Measurements from ENCODE around the gene UVRAG.

Gene UVRAG

DNA sequence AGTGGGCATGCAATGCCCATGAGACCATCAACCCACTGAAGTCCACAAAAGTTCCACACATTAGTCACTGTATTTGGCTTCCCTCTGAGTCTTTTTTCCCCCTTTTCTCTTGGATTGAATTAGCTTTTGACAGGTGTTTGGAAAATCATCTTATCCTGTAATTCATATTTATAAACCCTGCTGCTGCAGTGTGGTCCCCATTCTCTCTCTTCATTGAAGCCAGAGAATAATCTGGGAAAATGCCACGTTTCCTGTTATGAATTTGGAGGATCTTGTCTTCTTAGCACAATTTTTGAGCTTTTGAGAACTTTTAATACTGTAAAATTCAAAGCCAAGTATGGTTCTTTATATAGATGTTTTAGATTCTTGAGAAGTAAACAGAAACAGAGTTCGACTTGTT, 84.8 kb downstream of the UVRAG start:
- Histone ChIP-seq H4K91ac (ENCODE audit: low read length) (no peak overlapping the region), H3K14ac (ENCODE audit: low read length in 2 of 2) (no peak overlapping the region), H3K4me1 (ENCODE audit: control insufficient read depth, insufficient read depth, low read depth, low read length) (no peaks in the 10 kb centered on the region), H2BK5ac (ENCODE audit: low read depth, low read length, poor library complexity, severe bottlenecking) (no peak overlapping the region), H3K4ac (ENCODE audit: low read depth in 1 of 2, low read length in 2 of 2) (no peak overlapping the region), H3K4me2 (ENCODE audit: low read length, poor library complexity, severe bottlenecking) (no peak overlapping the region), H2BK15ac (ENCODE audit: low read depth, poor library complexity, severe bottlenecking) (no peak overlapping the region), H3K79me1 (replicated peaks; ENCODE audit: low read length, poor library complexity, severe bottlenecking) (peaks cover 7% of the 10 kb centered on the region), H3K36me3 (ENCODE audit: control insufficient read depth in 1 of 2, insufficient read depth in 2 of 2, low read depth in 1 of 2, low read length in 2 of 2) (no peaks in the 10 kb centered on the region), H4K8ac (ENCODE audit: low read length) (no peak overlapping the region), H2BK120ac (ENCODE audit: low read depth, low read length) (no peak overlapping the region), H3K9ac (ENCODE audit: low read length) (no peak overlapping the region), H3K9me3 (ENCODE audit: control insufficient read depth, low read length) (no peaks in the 10 kb centered on the region), H3K4me3 (ENCODE audit: insufficient read depth in 1 of 2, low read depth in 1 of 2, low read length in 2 of 2) (no peak overlapping the region), H3K18ac (ENCODE audit: low read depth in 1 of 2, low read length in 2 of 2) (no peak overlapping the region), H3K27me3 (ENCODE audit: control insufficient read depth in 1 of 2, insufficient read depth in 1 of 2, low read length in 2 of 2) (no peaks in the 10 kb centered on the region), H3K27ac (ENCODE audit: low read length, poor library complexity, severe bottlenecking) (no peak overlapping the region), H3K23ac (ENCODE audit: low read length in 2 of 2) (no peak overlapping the region), H2BK12ac (ENCODE audit: low read length in 2 of 2) (no peak overlapping the region), H2AK5ac (ENCODE audit: low read length, severe bottlenecking) (no peak overlapping the region), H2AFZ (ENCODE audit: low read depth, low read length) (no peak overlapping the region)
- DNase-seq = no peak
- 88% methylated on average over 2 of the region's 2 CpGs for WGBS

DNA sequence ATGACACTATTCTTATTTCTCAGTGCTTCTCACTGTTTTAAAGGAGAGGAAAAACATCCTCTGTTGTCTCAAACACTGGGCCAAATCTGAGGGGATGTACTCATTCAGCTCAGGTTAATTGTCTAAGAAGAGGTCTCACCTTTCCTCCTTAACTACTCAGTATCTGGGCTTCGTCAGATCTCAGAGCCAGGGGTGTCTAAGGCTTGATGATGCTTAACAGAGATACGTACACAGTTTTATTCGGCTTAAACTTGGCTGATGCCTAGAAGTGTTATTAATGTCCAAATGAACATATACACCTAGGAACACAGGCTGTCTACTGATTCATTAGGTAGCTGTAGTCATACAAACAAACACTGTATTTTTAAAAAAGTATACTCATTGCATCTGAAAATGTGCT, 85.8 kb downstream of the UVRAG start:
- H3K4me2 ChIP-seq (ENCODE audit: low read length, poor library complexity, severe bottlenecking) = no peak overlapping the region
- H3K4me3 ChIP-seq (ENCODE audit: insufficient read depth in 1 of 2, low read depth in 1 of 2, low read length in 2 of 2) = no peak overlapping the region
- no peaks in the 10 kb centered on the region for H3K9me3 ChIP-seq (ENCODE audit: control insufficient read depth, low read length)
- no peaks in the 10 kb centered on the region for H3K27me3 ChIP-seq (ENCODE audit: control insufficient read depth in 1 of 2, insufficient read depth in 1 of 2, low read length in 2 of 2)
- no peak overlapping the region for H2BK15ac ChIP-seq (ENCODE audit: low read depth, poor library complexity, severe bottlenecking)
- H2AFZ ChIP-seq (ENCODE audit: low read depth, low read length) = no peak overlapping the region
- no peak overlapping the region for H3K23ac ChIP-seq (ENCODE audit: low read length in 2 of 2)
- no peak overlapping the region for H3K9ac ChIP-seq (ENCODE audit: low read length)
- H2BK5ac ChIP-seq (ENCODE audit: low read depth, low read length, poor library complexity, severe bottlenecking) = no peak overlapping the region
- H3K79me1 ChIP-seq (replicated peaks; ENCODE audit: low read length, poor library complexity, severe bottlenecking) = peaks cover 7% of the 10 kb centered on the region
- H4K8ac ChIP-seq (ENCODE audit: low read length) = no peak overlapping the region
- H2BK120ac ChIP-seq (ENCODE audit: low read depth, low read length) = no peak overlapping the region
- no peak overlapping the region for H3K14ac ChIP-seq (ENCODE audit: low read length in 2 of 2)
- H3K4ac ChIP-seq (ENCODE audit: low read depth in 1 of 2, low read length in 2 of 2) = no peak overlapping the region
- H2AK5ac ChIP-seq (ENCODE audit: low read length, severe bottlenecking) = no peak overlapping the region
- H4K91ac ChIP-seq (ENCODE audit: low read length) = no peak overlapping the region
- no peak overlapping the region for H3K27ac ChIP-seq (ENCODE audit: low read length, poor library complexity, severe bottlenecking)
- H3K18ac ChIP-seq (ENCODE audit: low read depth in 1 of 2, low read length in 2 of 2) = no peak overlapping the region
- H3K4me1 ChIP-seq (ENCODE audit: control insufficient read depth, insufficient read depth, low read depth, low read length) = no peaks in the 10 kb centered on the region
- H3K36me3 ChIP-seq (ENCODE audit: control insufficient read depth in 1 of 2, insufficient read depth in 2 of 2, low read depth in 1 of 2, low read length in 2 of 2) = no peaks in the 10 kb centered on the region
- WGBS = 100% methylated on average over 2 of the region's 3 CpGs
- DNase-seq = no peak
- no peak overlapping the region for H2BK12ac ChIP-seq (ENCODE audit: low read length in 2 of 2)

DNA sequence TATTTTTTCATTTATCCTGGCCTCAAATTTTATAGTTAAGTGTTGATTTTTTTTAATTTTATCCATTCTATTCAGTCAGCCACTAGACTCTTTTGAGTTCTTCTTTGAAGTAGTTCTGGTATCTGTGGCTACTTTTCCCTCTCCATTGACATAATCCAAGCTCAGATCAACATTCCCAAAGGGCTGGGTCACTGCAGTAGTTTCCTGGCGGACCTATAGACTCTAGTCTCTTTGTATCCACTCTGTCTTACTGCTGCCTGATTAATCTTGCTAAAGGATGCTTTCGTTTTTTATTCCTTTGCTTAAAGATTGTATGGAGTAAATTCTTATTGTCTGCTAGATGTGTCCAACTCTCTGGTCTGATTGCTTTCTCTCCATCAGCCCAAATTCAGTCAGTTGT, 87.6 kb downstream of the UVRAG start:
- Histone ChIP-seq H2AFZ (ENCODE audit: low read depth, low read length) (no peak overlapping the region), H3K4ac (ENCODE audit: low read depth in 1 of 2, low read length in 2 of 2) (no peak overlapping the region)

DNA sequence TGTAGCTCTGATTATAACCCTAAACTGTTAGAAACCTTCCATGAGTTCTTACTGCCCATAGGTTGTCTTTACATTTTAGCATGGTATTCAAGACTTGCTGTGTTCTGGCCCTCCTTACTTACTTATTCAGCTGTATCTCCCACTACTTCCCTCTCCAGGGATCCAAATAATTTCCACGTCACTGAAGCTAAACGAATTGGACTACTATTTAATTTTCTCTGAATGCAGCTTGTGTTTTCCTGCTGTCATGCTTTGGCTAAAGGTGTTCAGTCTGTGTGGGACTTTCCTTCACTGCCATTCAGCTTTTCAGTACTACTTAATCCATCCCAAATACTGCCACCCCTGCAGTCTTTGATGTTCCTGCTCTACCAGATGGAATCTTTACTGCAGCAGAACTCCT, 88.3 kb downstream of the UVRAG start:
- Histone ChIP-seq H2BK120ac (ENCODE audit: low read depth, low read length) (no peak overlapping the region), H3K36me3 (ENCODE audit: control insufficient read depth in 1 of 2, insufficient read depth in 2 of 2, low read depth in 1 of 2, low read length in 2 of 2) (no peaks in the 10 kb centered on the region)
- 91% methylated on average over 2 of the region's 2 CpGs for WGBS

More for the DNA sequence above, 87.6 kb downstream of the UVRAG start:
- Histone ChIP-seq H3K4me3 (ENCODE audit: insufficient read depth in 1 of 2, low read depth in 1 of 2, low read length in 2 of 2) (no peak overlapping the region), H3K36me3 (ENCODE audit: control insufficient read depth in 1 of 2, insufficient read depth in 2 of 2, low read depth in 1 of 2, low read length in 2 of 2) (no peaks in the 10 kb centered on the region), H3K4me2 (ENCODE audit: low read length, poor library complexity, severe bottlenecking) (no peak overlapping the region), H4K8ac (ENCODE audit: low read length) (no peak overlapping the region), H3K14ac (ENCODE audit: low read length in 2 of 2) (no peak overlapping the region), H3K18ac (ENCODE audit: low read depth in 1 of 2, low read length in 2 of 2) (no peak overlapping the region), H3K27me3 (ENCODE audit: control insufficient read depth in 1 of 2, insufficient read depth in 1 of 2, low read length in 2 of 2) (no peaks in the 10 kb centered on the region), H2AK5ac (ENCODE audit: low read length, severe bottlenecking) (no peak overlapping the region), H3K23ac (ENCODE audit: low read length in 2 of 2) (no peak overlapping the region), H3K9me3 (ENCODE audit: control insufficient read depth, low read length) (no peaks in the 10 kb centered on the region), H2BK12ac (ENCODE audit: low read length in 2 of 2) (no peak overlapping the region), H2BK5ac (ENCODE audit: low read depth, low read length, poor library complexity, severe bottlenecking) (no peak overlapping the region), H3K27ac (ENCODE audit: low read length, poor library complexity, severe bottlenecking) (no peak overlapping the region), H3K9ac (ENCODE audit: low read length) (no peak overlapping the region), H3K4me1 (ENCODE audit: control insufficient read depth, insufficient read depth, low read depth, low read length) (no peaks in the 10 kb centered on the region), H4K91ac (ENCODE audit: low read length) (no peak overlapping the region), H2BK15ac (ENCODE audit: low read depth, poor library complexity, severe bottlenecking) (no peak overlapping the region), H3K79me1 (replicated peaks; ENCODE audit: low read length, poor library complexity, severe bottlenecking) (peaks cover 10% of the 10 kb centered on the region), H2BK120ac (ENCODE audit: low read depth, low read length) (no peak overlapping the region)
- WGBS = 83% methylated on average over 1 of the region's 2 CpGs
- DNase-seq = no peak

More for the DNA sequence above, 88.3 kb downstream of the UVRAG start:
- Histone ChIP-seq H3K18ac (ENCODE audit: low read depth in 1 of 2, low read length in 2 of 2) (no peak overlapping the region), H3K27me3 (ENCODE audit: control insufficient read depth in 1 of 2, insufficient read depth in 1 of 2, low read length in 2 of 2) (no peaks in the 10 kb centered on the region), H3K4me2 (ENCODE audit: low read length, poor library complexity, severe bottlenecking) (no peak overlapping the region), H3K14ac (ENCODE audit: low read length in 2 of 2) (no peak overlapping the region), H2AFZ (ENCODE audit: low read depth, low read length) (no peak overlapping the region), H2BK12ac (ENCODE audit: low read length in 2 of 2) (no peak overlapping the region), H3K4me1 (ENCODE audit: control insufficient read depth, insufficient read depth, low read depth, low read length) (no peaks in the 10 kb centered on the region), H4K8ac (ENCODE audit: low read length) (no peak overlapping the region), H4K91ac (ENCODE audit: low read length) (no peak overlapping the region), H3K27ac (ENCODE audit: low read length, poor library complexity, severe bottlenecking) (no peak overlapping the region), H3K23ac (ENCODE audit: low read length in 2 of 2) (no peak overlapping the region), H3K9ac (ENCODE audit: low read length) (no peak overlapping the region), H3K9me3 (ENCODE audit: control insufficient read depth, low read length) (no peaks in the 10 kb centered on the region), H2BK15ac (ENCODE audit: low read depth, poor library complexity, severe bottlenecking) (no peak overlapping the region), H3K4ac (ENCODE audit: low read depth in 1 of 2, low read length in 2 of 2) (no peak overlapping the region), H3K4me3 (ENCODE audit: insufficient read depth in 1 of 2, low read depth in 1 of 2, low read length in 2 of 2) (no peak overlapping the region), H3K79me1 (replicated peaks; ENCODE audit: low read length, poor library complexity, severe bottlenecking) (peaks cover 10% of the 10 kb centered on the region), H2AK5ac (ENCODE audit: low read length, severe bottlenecking) (no peak overlapping the region), H2BK5ac (ENCODE audit: low read depth, low read length, poor library complexity, severe bottlenecking) (no peak overlapping the region)
- no peak for DNase-seq

Measured in mesenchymal stem cell (in vitro differentiated cells and primary cell).